GM12892 (cell line): Measurements from ENCODE around the gene SNAP47.

Experiments
- DNase-seq: peaks from one replicate; pipeline ENCODE4 v3.0.0; 2011; ENCODE audit not compliant: insufficient read length
- FAIRE-seq: peaks from 2 replicates; lab custom pipeline; 2011; peaks lifted over from hg19 to GRCh38; lab: Jason Lieb, UNC
- POLR2A ChIP-seq: IDR thresholded peaks from 2 replicates; pipeline ENCODE4 v1.6.1; 2011; ENCODE audit warnings: low read depth, low read length, control low read depth
- POLR2AphosphoS5 ChIP-seq: IDR thresholded peaks from 2 replicates; pipeline ENCODE4 v1.6.1; 2011; ENCODE audit warnings: low read depth, low read length, control low read depth
- TAF1 ChIP-seq: IDR thresholded peaks from 2 replicates; pipeline ENCODE4 v1.6.1; 2011; ENCODE audit warnings: low read depth, mild to moderate bottlenecking, control low read depth, low read length, borderline replicate concordance

SNAP47 gene

GRCh38 chr1:227733751-227734545 is 1.3 kb upstream of the SNAP47 start:
- FAIRE-seq (no peak), DNase-seq (no peak)

DNA sequence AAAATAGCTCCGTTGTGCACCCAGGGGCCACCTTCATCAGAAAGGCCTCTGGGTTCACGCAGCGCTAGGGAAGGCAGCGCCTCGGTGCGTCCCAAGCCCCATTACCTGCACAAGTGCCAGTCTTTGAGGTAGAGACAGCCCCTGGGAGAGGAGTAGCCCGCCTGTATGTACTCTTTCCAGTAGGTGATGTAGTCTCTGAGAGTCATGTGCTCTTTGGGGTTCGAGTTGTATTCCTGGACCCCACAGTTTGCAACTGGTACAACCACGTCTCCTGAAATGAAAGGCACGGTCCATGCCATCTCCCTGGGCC is 734 bp upstream of the SNAP47 start:
- no peak for TF ChIP-seq POLR2A
- no peak for TF ChIP-seq POLR2AphosphoS5
- no peak for TF ChIP-seq TAF1
- DNase-seq (no peak), FAIRE-seq (peak; percentile 36)

More at GRCh38 chr1:227733751-227734545, 1.3 kb upstream of the SNAP47 start:
- no peak for TF ChIP-seq POLR2AphosphoS5
- no peak for TF ChIP-seq TAF1
- TF ChIP-seq POLR2A = no peak

- peak; percentile 67 for FAIRE-seq
- DNase-seq = no peak
- no peak for TF ChIP-seq POLR2AphosphoS5
- TF ChIP-seq POLR2A = no peak
- no peak for TF ChIP-seq TAF1
Observed at GRCh38 chr1:227735539-227736285, 477 bp downstream of the SNAP47 start.

DNA sequence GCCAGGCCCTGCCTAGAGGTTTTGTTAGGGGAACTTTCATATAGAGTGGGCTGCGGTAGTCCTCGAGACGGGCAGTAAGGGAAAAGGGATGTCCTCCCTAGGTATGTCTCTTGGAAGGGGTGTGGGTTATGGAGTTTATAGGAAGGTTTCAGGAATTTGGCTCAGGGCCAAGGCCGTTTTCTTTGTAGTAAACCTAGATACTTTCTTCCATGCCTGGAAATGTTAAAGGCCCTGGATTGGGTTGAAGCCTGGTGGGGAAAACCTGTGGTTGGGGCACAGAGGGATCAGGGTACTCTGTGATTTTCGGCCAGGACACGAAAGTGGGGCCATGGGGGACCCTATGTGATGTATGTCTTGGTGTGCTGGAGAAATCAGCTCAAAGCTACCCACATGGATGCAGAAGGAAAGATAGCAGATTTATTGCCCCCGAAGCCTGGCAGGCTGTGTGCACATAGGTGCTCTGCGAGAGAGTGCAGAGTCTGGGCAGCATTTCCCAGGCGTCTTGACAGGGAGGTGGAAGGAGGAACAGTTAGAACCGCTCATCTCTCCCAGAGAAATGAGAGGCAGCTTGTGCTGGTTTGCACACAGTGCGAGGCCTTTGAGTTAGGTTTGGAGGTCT is 1.7 kb downstream of the SNAP47 start:
- TF ChIP-seq POLR2A (no peak), TAF1 (no peak), POLR2AphosphoS5 (no peak)
- FAIRE-seq = no peak
- no peak for DNase-seq

DNA sequence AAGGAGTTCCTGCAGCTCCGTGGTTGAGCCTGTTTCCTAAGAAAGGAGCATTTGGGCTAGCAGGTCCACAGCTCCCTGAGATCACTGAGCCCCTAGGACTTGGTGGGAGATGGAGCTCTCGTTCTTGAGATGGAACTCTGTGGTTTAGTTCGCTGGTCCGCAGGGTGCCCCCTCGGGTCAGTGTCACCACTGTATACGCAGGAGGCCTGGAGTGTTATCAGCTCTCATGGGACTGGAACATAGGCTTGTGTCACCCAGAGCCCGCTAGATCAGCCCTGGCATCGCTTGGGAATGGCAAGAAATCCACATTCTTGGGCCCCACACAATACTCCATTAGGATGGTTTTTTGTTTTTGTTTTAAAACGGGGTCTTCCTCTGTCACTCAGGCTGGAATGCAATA is 3.6 kb downstream of the SNAP47 start:
- TF ChIP-seq POLR2A = no peak
- DNase-seq (no peak), FAIRE-seq (no peak)

- DNase-seq (no peak), FAIRE-seq (no peak)
- TF ChIP-seq POLR2A = no peak
- no peak for TF ChIP-seq POLR2AphosphoS5
- TF ChIP-seq TAF1 = no peak
Observed at GRCh38 chr1:227739636-227740035, 4.4 kb downstream of the SNAP47 start.

DNA sequence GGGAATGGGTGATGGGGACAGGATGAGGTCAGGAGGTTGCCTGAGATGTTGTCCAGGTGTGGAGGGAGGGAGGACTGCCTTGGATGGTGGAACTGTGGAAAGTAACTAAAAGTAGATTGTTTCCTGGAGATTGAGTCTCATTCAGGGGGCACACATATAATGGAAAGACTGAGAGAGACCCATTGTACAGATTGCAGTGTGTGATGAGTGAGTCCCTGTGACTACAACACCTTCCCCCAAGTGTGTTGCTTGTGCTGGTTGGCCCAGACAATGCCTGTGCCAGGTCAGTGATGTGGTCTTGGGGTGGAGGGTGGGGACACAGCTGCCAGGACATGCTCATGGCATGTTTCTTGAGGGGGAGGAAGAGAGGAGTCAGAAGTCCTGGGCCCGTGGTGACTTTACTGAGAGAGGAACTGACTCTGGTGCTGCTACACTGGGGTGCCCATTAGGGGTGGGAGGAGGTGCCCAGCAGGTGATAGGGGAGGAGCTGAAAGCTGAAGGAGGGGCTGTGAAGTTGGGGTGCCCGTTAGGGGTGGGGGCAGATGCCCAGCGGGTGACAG is 5.2 kb downstream of the SNAP47 start:
- FAIRE-seq (no peak), DNase-seq (no peak)
- no peak for TF ChIP-seq POLR2AphosphoS5
- TF ChIP-seq POLR2A = no peak
- TF ChIP-seq TAF1 = no peak

GRCh38 chr1:227741166-227741870 is 6.1 kb downstream of the SNAP47 start:
- no peak for TF ChIP-seq POLR2AphosphoS5
- TF ChIP-seq TAF1 = no peak
- no peak for TF ChIP-seq POLR2A
- DNase-seq (no peak), FAIRE-seq (no peak)

- FAIRE-seq = no peak
- no peak for TF ChIP-seq POLR2AphosphoS5
- TF ChIP-seq POLR2A = no peak
- no peak for TF ChIP-seq TAF1
- DNase-seq = no peak
Observed at GRCh38 chr1:227742738-227743715, 7.8 kb downstream of the SNAP47 start.

DNA sequence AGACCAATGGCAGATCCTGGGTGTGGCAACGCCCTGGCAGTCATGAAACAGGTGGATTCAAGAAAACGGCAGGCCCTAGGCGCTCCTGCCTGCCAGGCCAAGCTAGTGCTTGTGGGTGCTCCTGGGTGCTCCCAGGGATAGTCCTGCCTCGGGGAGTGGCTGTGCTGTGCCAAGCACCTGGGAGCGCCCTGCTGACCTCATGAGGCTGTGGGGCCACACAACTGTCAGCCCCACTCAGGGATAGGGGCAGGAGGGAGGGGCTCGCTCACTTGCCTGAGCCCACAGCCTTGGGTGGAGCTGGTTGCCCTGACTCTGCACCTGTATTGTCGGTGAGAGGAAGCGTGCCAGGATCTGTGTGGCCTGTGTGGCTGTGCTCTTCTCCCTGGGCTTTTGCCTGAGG is 9.4 kb downstream of the SNAP47 start:
- FAIRE-seq (no peak), DNase-seq (no peak)
- TF ChIP-seq POLR2AphosphoS5 (no peak), POLR2A (no peak), TAF1 (no peak)
